ENCODE results near the gene SPTBN2.

SPTBN2 gene

DNA sequence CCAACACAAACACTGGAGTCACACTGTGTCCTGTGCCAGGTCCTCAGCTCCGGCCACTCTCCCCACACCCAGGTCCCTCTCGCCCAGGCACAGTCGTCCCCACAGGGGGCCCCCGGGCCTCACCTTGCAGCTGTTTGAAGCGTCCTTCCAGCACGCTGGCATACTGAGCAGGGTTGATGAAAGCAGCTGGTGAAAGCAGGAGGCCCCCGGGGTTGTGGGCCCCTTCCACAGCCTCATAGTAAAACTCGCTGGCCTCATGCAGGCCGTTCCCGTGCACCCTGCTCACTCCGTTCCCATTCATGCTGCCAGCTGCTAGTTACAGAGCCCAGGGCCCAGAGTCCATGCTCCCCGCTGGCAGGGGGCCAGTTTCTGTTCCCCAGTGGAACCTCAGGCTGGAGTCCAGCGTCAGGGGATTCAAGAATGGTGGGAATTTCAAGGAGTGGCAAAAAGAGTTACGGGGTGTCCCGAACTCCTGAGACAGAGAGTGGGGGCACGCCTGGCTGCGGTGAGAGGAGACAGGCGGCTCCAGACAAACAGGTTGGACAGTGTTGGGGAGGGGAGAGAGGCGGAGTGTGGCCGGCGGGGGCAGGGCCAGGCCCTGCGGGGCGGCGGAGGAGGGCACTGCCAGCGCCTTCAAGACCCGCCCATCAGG lies 10.6 kb downstream of the SPTBN2 start:
- in situ Hi-C loops (cut with HindIII; ENCODE audit: low pct_ligation_motif_present, low sequenced_read_pairs), result no loop called here

DNA sequence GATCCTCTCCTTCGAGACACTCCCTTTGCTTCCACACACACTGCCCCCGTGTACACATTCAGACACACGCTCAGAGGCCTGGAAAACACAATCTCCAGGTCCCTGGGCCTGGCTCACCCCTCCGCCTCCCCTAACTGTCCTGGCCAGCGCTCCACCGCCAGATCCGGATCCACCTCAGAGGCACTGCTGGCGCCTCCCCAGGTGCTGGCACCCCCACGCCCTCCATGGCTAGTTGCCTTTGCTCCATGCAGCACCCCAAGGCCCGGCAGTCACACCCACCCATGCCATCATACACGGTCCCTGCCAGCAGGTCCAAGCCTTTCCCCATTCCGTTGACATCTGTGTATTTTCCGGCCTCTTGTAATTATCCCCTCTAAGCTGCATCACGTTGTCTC lies 11.1 kb downstream of the SPTBN2 start:
- no peak for DNase-seq
- no peak overlapping the region for H3K27ac ChIP-seq
- TF ChIP-seq, protein P1, sequence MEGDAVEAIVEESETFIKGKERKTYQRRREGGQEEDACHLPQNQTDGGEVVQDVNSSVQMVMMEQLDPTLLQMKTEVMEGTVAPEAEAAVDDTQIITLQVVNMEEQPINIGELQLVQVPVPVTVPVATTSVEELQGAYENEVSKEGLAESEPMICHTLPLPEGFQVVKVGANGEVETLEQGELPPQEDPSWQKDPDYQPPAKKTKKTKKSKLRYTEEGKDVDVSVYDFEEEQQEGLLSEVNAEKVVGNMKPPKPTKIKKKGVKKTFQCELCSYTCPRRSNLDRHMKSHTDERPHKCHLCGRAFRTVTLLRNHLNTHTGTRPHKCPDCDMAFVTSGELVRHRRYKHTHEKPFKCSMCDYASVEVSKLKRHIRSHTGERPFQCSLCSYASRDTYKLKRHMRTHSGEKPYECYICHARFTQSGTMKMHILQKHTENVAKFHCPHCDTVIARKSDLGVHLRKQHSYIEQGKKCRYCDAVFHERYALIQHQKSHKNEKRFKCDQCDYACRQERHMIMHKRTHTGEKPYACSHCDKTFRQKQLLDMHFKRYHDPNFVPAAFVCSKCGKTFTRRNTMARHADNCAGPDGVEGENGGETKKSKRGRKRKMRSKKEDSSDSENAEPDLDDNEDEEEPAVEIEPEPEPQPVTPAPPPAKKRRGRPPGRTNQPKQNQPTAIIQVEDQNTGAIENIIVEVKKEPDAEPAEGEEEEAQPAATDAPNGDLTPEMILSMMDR (IDR thresholded peaks at IDR 0.05; ENCODE audit: low read depth, low read length, missing control alignments), result no peak
- no peaks in the 10 kb centered on the region for H3K27me3 ChIP-seq (replicated peaks)
- H3K4me3 ChIP-seq (ENCODE audit: low read depth, low read length), result no peak overlapping the region
- in situ Hi-C loops (cut with HindIII; ENCODE audit: low pct_ligation_motif_present, low sequenced_read_pairs), result no loop called here
- no peaks in the 10 kb centered on the region for H3K36me3 ChIP-seq (replicated peaks)

More for the DNA sequence above, 10.6 kb downstream of the SPTBN2 start:
- TF ChIP-seq, protein P1 (IDR thresholded peaks at IDR 0.05; ENCODE audit: low read depth, low read length, missing control alignments), result no peak
- no peak overlapping the region for H3K27ac ChIP-seq
- H3K36me3 ChIP-seq (replicated peaks), result no peaks in the 10 kb centered on the region
- no peak overlapping the region for H3K4me3 ChIP-seq (ENCODE audit: low read depth, low read length)
- DNase-seq, result no peak
- H3K27me3 ChIP-seq (replicated peaks), result no peaks in the 10 kb centered on the region

DNA sequence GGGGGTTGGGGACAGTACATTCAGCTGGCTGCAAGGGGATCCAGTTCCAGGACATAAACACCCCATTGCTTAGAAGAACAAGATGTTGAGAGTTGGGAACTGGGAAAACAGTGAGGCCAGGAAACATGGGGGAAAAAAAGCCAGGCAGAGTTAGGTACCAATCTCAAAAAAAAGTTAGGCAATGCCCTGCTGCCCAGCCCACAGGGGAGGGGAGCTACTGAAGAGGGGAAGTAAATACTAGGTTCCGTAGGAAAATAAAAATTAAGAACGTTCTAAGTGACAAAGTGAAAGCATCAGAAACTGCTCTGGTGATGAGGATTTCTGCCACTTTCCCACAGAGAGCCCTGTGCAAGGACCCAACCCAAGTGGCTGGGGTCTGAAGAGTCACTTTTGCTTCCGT lies 12.0 kb downstream of the SPTBN2 start:
- TF ChIP-seq, protein P1 (IDR thresholded peaks at IDR 0.05; ENCODE audit: low read depth, low read length, missing control alignments), result no peak
- no peak for DNase-seq
- in situ Hi-C loops (cut with HindIII; ENCODE audit: low pct_ligation_motif_present, low sequenced_read_pairs), result no loop called here
- no peak overlapping the region for H3K27ac ChIP-seq
- H3K27me3 ChIP-seq (replicated peaks), result no peaks in the 10 kb centered on the region
- no peaks in the 10 kb centered on the region for H3K36me3 ChIP-seq (replicated peaks)
- H3K4me3 ChIP-seq (ENCODE audit: low read depth, low read length), result no peak overlapping the region

DNA sequence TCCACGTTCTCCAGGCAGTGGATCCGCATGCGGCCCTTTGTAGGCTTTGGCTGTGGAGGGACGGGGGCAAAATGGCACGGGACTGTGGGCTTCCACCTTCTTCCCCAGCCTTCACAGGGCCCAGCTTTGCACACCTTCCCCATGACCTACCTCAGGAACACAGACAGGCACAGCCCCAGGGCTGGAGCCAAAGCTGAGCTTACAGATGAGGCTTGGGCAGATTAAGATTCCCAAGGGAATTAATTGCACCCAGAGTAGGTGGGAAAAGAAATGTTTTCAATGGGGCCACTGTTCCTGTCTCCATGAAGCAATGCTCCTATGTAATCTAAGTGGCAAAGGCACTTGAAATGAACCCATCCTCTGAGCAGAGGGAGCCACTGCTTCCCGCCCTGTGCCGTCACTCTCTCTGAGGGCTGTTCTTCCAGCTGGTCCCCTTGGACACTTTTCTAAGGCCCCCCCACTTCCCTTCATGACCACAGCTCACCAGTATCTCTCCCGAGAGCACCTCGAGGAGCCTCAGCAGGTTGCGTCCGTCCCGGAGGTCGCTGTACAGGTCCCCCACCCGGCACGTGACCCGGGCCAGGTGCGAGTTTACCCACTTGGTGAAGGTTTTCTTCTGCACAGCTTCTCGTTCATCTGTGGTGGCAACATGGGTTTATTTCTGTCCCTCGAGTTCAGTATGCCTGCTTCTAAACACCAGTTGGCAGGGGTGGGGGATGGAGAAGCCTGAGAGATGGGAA lies 13.5 kb downstream of the SPTBN2 start:
- Histone ChIP-seq H3K27ac (no peak overlapping the region), H3K36me3 (replicated peaks) (no peaks in the 10 kb centered on the region), H3K27me3 (replicated peaks) (no peaks in the 10 kb centered on the region), H3K4me3 (ENCODE audit: low read depth, low read length) (no peak overlapping the region)
- in situ Hi-C loops (cut with HindIII; ENCODE audit: low pct_ligation_motif_present, low sequenced_read_pairs), result no loop called here
- no peak for DNase-seq
- TF ChIP-seq, protein P1 (IDR thresholded peaks at IDR 0.05; ENCODE audit: low read depth, low read length, missing control alignments), result no peak

DNA sequence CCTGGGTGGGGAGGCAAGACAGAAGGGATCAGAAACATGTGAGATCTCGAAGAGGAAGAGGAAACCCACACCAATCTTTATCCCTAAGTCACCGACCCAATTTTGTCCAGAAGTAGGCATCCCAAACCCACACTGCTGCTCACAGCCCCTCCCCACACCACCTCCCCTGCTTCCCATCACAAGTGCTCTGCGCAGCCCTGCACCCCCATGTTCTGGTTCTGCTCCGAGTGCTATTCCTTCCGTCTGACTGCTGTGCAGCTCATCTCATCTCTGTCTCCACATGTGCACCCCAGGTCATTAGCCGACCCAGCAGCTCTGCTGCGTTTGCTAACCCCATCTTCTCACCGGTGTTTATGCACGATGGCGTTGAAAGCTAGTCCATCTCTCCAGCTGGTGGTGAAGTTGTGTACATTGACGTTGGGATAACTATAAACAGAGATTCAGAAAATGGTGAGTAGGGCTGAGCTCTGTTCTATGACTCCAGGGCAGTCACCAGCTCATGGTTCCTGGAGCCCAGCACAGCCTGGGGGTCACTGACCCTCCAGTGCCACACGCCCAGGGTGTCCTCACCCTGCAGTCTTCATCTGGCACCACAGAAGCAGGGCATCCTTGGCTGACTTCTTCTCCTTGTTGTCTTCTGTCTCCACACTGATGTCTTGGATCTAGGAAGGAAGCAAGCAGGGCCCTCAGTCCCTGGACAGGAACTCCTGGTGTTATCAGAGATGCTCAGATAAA lies 15.1 kb downstream of the SPTBN2 start:
- in situ Hi-C loops (cut with HindIII; ENCODE audit: low pct_ligation_motif_present, low sequenced_read_pairs), result no loop called here
- TF ChIP-seq, protein P1 (IDR thresholded peaks at IDR 0.05; ENCODE audit: low read depth, low read length, missing control alignments), result no peak
- Histone ChIP-seq H3K27ac (no peak overlapping the region), H3K36me3 (replicated peaks) (no peaks in the 10 kb centered on the region), H3K27me3 (replicated peaks) (no peaks in the 10 kb centered on the region), H3K4me3 (ENCODE audit: low read depth, low read length) (no peak overlapping the region)
- DNase-seq, result no peak
